HG03442 (cell line): ENCODE results near the gene EIF4A2.

Experiments
- ATAC-seq: cut with Tn5 transposase; IDR thresholded peaks from one replicate; pipeline ENCODE4 v1.9.1; 2021; ENCODE audit warnings: mild to moderate bottlenecking, moderate library complexity; ENCODE audit not compliant: unreplicated experiment

Gene EIF4A2

DNA sequence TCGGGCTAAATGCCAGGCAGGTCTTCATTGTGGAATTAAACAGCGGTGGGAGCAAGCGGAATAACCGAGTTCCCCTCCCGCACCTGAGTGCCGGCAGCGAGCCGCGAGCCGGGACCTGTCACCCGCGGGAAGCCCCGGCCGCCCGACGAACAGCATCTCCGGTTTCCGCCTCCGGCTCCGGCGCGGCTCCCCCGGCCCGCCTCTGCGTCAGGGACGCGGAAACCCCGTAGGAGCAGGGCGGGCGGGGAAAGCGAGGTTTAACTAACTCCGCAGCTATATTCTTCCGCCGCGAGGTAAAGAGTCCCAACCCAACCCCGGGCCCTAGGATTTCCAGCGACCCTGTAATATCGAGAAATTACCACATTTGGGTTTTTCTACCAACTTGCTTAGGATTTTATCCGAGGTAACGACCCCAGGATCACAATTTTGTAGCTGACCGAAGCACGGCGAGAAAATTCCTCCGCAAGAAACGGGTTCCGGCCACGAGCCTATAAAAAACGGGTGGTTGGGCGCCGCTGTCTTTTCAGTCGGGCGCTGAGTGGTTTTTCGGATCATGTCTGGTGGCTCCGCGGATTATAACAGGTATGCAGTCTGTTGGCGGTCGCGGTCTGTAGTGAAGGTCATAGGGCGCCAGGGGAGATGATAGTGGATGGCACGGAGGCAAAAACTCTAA lies at the start of gene EIF4A2:
EIF4A2 (plus strand) TSS at position 520 of the 673 bp plus-strand sequence; CDS start at position 554, 34 bp downstream.
- peak; percentile 61 for ATAC-seq

DNA sequence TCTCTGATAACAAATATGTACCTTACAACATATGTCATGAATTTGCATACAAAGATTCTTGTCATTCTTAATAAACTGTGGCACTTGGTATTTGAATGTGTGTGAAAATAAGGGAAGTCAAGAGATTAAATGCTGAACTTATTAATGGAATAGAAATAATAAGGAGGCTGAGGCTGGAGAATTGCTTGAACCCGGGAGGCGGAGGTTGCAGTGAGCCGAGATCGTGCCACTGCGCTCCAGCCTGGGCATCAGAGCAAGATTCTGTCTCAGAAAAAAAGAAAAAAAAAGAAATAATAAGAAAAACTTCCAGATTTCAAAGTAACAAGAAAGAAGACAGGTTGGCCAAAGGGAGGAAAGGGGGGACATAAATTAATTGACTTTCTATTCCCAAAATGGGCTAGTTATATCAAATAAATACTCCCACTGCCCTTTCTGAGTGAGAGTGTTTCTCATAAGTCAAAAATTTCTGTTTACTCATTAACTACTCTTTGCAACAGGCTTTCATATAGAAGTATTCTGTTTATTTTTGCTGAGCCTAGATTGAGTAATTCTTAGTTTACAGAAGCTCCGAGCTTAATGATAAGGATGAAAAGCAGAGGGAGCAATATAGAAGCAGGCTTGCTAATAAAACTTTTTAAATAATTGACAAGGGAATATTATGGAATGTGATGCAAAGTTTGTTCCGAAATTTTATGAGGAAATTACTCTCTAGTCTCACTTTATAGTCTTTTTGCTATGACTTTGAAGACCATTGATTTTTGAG lies 40.6 kb upstream of the EIF4A2 start:
- no peak for ATAC-seq

DNA sequence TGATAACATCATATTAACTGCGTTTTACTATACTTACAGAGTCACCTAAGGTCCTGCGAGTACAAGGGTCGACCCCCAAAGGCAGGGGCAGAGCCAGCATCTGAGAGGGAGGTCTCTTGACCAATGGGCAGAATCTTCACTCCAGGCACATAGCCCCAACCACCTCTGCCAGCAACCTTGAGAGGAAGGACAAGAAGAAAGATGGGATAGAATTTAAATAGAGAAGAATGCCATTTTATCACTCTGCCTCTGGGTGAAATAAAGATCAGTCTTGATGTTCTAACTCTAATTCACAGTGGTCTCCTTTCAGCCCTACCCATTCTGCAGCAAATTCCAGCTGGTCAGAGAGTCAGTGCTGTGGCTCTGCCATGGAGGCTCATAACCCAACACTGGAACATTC lies 39.7 kb upstream of the EIF4A2 start:
- no peak for ATAC-seq

DNA sequence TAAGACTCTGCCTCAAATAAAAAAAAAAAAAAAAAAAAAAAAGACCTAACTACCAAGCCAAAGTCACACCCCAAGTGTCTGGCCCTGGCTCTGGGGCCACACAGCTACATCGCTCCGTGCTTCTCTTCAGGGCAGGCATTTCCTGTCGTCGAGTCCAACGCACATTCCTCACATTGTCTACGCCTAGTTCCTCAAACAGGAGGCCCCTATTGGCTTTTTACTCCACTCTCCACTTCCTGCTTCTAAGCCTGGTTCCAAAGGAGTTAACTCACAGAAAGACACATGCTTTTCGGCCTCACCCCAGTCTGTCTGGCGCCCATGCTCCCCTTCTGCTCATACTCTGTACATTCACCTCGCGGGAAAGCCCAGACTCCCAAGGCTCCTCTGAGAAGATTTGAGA lies 37.4 kb upstream of the EIF4A2 start:
- ATAC-seq = no peak

DNA sequence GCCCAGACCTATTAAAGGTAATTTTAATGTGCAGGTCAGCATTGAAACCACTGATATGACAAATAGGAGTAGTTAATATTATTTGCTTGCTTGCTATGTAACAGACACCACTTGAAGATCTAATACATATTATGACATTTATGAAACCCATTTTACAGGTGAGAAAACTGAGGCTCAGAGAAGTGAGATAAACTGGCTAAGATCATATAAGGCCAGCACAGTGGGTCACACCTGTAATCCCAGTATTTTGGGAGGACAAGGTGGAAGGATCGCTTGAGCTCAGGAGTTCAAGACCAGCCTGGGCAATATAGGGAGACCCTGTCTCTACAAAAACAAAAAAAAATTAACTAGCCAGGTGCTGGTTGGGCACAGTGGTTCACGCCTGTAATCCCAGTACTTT lies 33.1 kb upstream of the EIF4A2 start:
- no peak for ATAC-seq

DNA sequence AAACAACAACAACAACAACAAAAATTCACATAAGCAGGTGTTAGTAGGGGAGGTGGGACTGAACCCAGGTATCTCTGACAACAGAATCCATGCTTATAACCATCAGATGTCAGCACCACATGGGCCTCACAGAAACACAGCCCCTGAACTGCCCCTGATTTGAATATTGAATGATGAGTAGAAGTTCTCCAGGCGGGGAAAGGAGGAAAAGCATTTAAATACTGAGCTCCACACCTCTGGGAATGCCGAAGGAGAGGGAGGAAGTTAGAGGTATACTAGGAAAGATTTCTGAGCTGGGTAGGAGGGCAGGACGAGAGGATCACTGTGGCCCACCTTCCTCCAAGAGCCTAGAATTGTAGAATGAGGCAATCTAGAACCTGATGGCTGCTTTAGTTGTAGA lies 31.9 kb upstream of the EIF4A2 start:
- ATAC-seq = no peak

- no peak for ATAC-seq
These were observed 29.4 kb upstream of the EIF4A2 start for GRCh38 chr3:186754006-186754405.

- no peak for ATAC-seq
These were observed 28.5 kb upstream of the EIF4A2 start for GRCh38 chr3:186754871-186755270.

DNA sequence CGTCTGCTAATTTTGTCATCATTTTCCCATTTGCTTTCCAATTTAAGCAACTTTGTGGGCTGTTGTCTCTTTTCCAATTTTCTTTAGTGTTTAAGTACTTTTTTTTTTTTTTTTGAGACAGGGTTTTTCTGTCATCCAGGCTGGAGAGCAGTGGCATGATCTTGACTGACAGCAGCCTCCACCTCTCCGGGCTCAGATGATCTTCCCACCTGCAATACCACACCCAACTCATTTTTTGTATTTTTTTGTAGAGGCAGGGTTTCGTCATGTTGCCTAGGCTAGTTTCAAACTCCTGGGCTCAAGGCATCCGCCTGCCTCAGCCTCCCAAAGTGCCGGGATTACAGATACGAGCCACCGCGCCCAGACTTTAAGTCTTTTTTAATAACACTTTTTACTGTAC lies 26.2 kb upstream of the EIF4A2 start:
- ATAC-seq = no peak

DNA sequence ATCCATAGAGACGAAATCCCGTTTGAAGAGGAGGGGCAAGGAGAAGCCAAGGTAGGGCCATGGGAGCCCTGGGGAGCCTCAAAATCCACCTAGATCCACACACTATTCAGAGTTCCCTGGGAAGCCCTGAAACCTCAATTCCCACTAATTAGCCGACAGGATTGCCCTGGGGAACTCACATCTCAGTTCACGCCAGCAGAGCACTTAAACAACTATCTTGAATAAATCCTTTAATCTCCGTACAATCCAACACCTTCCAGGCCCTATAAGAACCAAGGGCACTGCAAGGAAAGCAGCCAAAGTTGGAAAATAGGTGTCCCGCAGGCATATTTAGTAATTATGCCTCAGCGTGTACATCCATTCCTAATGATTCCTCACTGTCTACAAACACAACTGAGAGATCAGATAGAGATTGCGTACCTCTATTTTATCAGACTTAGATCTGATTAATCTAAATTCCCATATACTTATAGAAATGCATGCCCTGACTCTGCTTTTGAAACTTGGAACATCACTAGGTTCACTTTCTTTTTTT lies 25.6 kb upstream of the EIF4A2 start:
- ATAC-seq = no peak

GRCh38 chr3:186759231-186759930 lies 24.0 kb upstream of the EIF4A2 start:
- no peak for ATAC-seq

DNA sequence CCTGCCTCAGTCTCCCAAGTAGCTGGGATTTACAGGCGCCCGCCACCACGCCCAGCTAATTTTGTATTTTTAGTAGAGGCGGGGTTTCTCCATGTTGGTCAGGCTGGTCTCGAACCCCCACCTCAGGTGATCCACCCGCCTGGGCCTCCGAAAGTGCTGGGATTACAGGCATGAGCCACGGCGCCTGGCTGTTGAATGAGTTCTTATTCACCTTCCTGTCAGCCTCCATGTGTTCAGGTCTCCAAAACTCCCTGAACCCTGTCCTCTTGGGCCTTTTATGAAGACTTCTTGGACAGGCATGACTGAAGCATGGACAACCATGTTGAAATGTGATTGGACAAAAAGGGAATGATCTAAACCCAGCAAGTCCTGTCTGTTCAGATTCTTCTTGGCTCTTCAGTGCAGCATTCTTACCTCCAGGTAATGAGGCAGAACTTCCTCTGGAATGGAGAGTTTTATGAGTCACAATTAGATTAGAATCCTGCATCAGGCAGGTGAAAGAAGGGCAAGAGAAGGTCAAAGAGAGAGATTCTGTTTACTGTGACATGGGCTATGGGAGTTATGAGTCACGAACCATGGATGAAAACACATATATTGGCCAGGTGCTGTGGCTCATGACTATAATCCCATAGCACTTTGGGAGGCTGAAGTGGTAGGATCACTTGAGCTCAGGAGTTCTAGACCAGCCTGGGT lies 23.1 kb upstream of the EIF4A2 start:
- ATAC-seq = no peak

DNA sequence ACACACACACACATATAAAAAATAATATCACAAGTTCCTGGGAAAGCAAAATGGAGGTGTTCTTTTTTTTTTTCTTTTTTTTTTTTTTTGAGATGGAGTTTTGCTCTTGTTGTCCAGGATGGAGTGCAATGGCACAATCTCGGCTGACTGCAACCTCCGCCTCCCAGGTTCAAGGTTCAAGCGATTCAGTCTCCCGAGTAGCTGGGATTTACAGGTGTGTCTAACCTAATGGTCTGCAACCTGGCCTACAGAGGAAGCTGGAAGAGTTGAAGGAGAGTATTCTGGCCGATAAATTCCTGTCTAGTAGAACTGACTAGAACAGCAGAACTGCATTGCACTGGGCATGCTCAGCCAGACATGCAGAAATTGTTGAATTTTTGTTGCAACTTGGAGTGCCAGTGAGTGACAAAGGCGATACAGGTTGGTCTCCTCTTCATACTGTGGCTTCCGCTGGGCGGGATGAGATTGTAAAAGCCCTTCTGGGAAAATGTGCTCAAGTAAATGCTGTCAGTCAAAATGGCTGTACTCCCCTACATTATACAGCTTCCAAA lies 22.4 kb upstream of the EIF4A2 start:
- ATAC-seq = no peak

DNA sequence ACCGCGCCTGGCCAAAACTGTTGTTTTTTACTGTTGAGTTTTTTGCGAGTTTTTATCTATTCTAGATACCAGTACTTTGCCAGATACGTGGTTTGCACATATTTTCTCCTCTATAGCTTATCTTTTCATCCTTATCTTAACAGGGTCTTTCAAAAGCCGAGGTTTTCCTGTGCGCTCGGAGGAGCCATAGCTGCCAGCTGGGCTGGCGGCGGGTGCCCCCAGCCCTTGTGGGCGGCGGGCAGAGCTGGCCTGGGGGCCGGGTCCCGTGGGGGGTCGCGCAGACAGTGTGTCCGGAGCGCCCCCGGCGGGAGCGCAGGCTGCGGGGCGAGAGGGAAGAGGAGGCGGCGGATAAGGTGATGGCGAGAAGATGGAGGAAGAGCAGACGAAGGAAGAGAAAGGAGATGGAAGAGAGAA lies 11.1 kb upstream of the EIF4A2 start:
- ATAC-seq = peak; percentile 17

DNA sequence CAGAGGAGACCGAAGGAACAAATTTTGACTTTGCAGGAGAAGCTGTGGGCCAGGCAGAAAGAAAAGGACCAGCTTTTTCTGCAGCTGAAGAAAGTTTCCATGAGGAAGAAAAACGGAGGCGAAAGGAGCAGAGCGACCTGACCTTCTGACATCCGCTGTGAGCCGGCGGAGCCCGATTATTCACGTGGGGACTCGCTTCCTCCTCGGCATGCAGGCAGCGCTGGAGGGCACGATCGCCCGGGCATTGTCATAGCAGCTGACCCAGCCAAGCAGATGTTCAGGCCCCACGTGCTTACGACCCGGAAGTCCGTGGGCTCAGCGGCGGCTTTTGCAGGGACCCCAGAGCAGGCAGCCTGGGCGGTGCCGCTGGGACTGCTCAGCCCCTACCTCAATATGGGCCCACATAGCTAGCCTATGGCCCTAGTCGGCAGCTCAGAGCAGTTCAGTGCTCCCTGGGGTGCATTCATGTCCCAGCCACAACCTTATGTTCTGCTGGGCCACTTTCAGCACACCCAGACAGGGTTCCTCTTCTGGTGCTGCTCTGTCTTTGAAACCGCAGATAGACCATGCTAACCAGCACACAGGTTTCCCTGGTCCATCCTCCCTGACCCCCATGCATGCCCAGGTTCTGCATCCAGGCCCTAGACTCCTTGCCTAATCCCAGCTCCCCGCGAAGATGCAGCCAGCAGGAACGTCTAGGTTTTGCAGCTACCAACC lies 10.5 kb upstream of the EIF4A2 start:
- ATAC-seq = peak; percentile 92

- no peak for ATAC-seq
These were observed 7.4 kb upstream of the EIF4A2 start for GRCh38 chr3:186775999-186776398.

DNA sequence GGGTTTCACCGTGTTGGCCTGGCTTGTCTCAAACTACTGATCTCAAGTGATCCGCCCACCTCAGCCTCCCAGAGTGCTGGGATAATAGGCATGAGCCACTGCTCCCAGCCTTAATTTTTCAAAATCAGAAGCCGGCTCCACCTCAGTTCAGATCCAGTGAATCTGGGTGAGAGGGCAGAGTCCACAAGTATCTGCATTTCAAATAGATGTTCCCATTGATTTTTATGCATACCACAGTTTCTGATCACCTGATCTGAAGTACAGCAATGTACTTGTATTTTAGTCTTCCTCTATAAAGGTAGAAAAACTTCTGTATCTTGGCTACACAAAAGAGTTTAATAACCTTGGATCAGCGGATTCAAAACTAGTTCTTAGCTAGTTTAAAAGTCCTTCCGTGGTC lies 4.2 kb upstream of the EIF4A2 start:
- no peak for ATAC-seq

DNA sequence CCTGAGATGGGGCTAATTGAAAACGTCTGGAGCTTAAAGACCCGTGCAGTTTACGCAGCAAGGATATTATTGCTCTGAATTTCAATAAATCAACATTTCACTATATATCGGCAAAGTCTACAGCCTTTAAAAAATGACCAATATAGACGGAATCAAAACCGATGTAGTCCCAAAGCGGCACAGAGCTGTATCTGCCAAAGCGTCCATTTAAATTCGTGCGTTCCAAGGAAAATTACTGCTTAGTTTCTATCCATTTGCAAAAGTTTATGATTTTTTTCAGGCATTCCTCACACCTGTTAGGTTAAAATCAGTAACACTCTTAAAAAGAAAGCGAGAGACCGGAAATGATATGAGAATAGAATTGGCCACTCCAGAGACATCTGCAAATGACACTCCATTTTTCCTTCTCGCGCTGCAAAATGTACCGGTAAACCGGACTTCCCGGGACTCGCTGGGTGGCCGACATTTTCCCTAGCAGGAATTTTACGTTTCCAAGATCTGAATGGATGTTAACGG lies 777 bp upstream of the EIF4A2 start:
- peak; percentile 9 for ATAC-seq

- ATAC-seq = peak; percentile 63
These were observed 546 bp downstream of the EIF4A2 start for GRCh38 chr3:186783731-186784515.
